PC-3 (cell line): Measurements from ENCODE around the gene ALDOA. TPM values are rescaled to one million over a fixed set of nuclear protein-coding genes. Genes with fewer than 3 reads are reported as not detected.

Experiments used
- ATAC-seq: fragments of 200-7000 bp; cut with Tn5 transposase; 2 replicates; pipeline ENCODE4 v1.9.1; 2020; ENCODE audit warnings: mild to moderate bottlenecking, moderate library complexity
- BruUV-seq: library from RNA; stranded (reverse); fragments of 400-500 nt; replicated peaks from 2 replicates; lab custom pipeline; 2021; lab: Mats Ljungman, UMichigan
- CTCF ChIA-PET: fragments of 300-600 bp; sonication (Branson Sonifier 250); formaldehyde crosslinking; loops from one replicate; lab custom pipeline; 2022; ENCODE audit warnings: antibody characterized with exemption; lab: Charles Lee
- POLR2A ChIA-PET: fragments of 300-600 bp; sonication (Branson Sonifier 250); formaldehyde crosslinking; loops from one replicate; lab custom pipeline; 2022; ENCODE audit warnings: antibody characterized with exemption; ENCODE audit not compliant: unreplicated experiment; lab: Charles Lee
- DNase-seq: peaks from one replicate; pipeline ENCODE4 v3.0.0-alpha.2; 2015
- H2AFZ ChIP-seq: fragments of 300-600 bp; sonication (generic); 2 replicates; pipeline ENCODE4 v1.6.0; 2016; ENCODE audit warnings: antibody characterized with exemption, low read length
- H3F3A ChIP-seq: fragments of 300-600 bp; sonication (generic); one replicate; pipeline ENCODE4 v1.6.0; 2017; ENCODE audit warnings: antibody characterized with exemption, low read length, control low read depth, mild to moderate bottlenecking; ENCODE audit not compliant: unreplicated experiment
- H3K27ac ChIP-seq: fragments of 300-600 bp; sonication (generic); 2 replicates; pipeline ENCODE4 v1.5.1; 2016; ENCODE audit warnings: mild to moderate bottlenecking, low read length
- H3K27me3 ChIP-seq: fragments of 300-600 bp; sonication (generic); 2 replicates; pipeline ENCODE4 v1.6.1; 2016; ENCODE audit warnings: low read length, mixed read lengths
- H3K36me3 ChIP-seq: fragments of 300-600 bp; sonication (generic); 2 replicates; pipeline ENCODE4 v1.6.1; 2016; ENCODE audit warnings: low read depth, mixed run types, low read length, mixed read lengths
- H3K4me1 ChIP-seq: fragments of 300-600 bp; sonication (generic); 2 replicates; pipeline ENCODE4 v1.5.1; 2016; ENCODE audit warnings: low read length; ENCODE audit not compliant: insufficient read depth
- H3K4me2 ChIP-seq: fragments of 300-600 bp; sonication (generic); 2 replicates; pipeline ENCODE4 v1.6.0; 2016; ENCODE audit warnings: low read length
- H3K4me3 ChIP-seq: fragments of 300-600 bp; sonication (generic); 2 replicates; pipeline ENCODE4 v1.5.1; 2016; ENCODE audit warnings: mild to moderate bottlenecking, low read length, mixed read lengths
- H3K79me2 ChIP-seq: fragments of 300-600 bp; sonication (generic); 2 replicates; pipeline ENCODE4 v1.6.1; 2017; ENCODE audit warnings: low read length, mixed read lengths
- H3K9ac ChIP-seq: fragments of 300-600 bp; sonication (generic); 2 replicates; pipeline ENCODE4 v1.6.0; 2016; ENCODE audit warnings: mild to moderate bottlenecking, low read length
- H3K9me2 ChIP-seq: fragments of 300-600 bp; sonication (generic); replicated peaks from 2 replicates; pipeline ENCODE4 v1.6.1; 2016; ENCODE audit warnings: mixed run types, low read length, mixed read lengths
- H3K9me3 ChIP-seq: fragments of 300-600 bp; sonication (generic); 2 replicates; pipeline ENCODE4 v1.6.1; 2016; ENCODE audit warnings: low read length, mixed read lengths
- H4K20me1 ChIP-seq: fragments of 300-600 bp; sonication (generic); 2 replicates; pipeline ENCODE4 v1.6.1; 2016; ENCODE audit warnings: low read length, mixed read lengths
- CTCF ChIP-seq: fragments of 300-600 bp; sonication (generic); conservative IDR thresholded peaks from 2 replicates; pipeline ENCODE4 v1.5.1; 2017; ENCODE audit warnings: antibody characterized with exemption, low read depth, mild to moderate bottlenecking, low read length
- EZH2 ChIP-seq: fragments of 300-600 bp; sonication (generic); IDR thresholded peaks from one replicate; pipeline ENCODE4 v1.6.1; 2017; ENCODE audit warnings: antibody characterized with exemption, mild to moderate bottlenecking, low read length; ENCODE audit not compliant: unreplicated experiment
- EZH2phosphoT487 ChIP-seq: fragments of 300-600 bp; sonication (generic); IDR thresholded peaks from 2 replicates; pipeline ENCODE4 v1.6.1; 2018; ENCODE audit warnings: mild to moderate bottlenecking, antibody characterized with exemption, low read length, borderline replicate concordance
- intact Hi-C: fragments of 100-400 bp; cut with micrococcal nuclease; formaldehyde crosslinking; loops from 2 replicates; pipeline ENCODE4 v1.9.0; 2023
- total RNA-seq: library from RNA; depleted of rRNA; stranded (reverse); fragments of >200 nt; gene quantifications from 2 replicates; pipeline ENCODE4 v1.2.3, GENCODE V29; 2014

Gene ALDOA
- total RNA-seq, 1 experiment from 2014 or later: 2,048 TPM

GRCh38 chr16:30030011-30030685, 35.4 kb upstream of the ALDOA start:
- H3K27me3 ChIP-seq: no peaks in the 10 kb centered on the region
- no peaks in the 10 kb centered on the region; the same call in 1 of the 2 replicates for H3K36me3 ChIP-seq
- ATAC-seq (no peak), DNase-seq (no peak)
- H3K27ac ChIP-seq: no peak overlapping the region
- CTCF ChIA-PET: no interaction called here
- POLR2A ChIA-PET: no interaction called here
- H3K4me3 ChIP-seq: no peak overlapping the region
- H3K79me2 ChIP-seq: no peaks in the 10 kb centered on the region
- TF ChIP-seq CTCF (no peak), EZH2 (no peak), EZH2phosphoT487 (no peak)
- no peak overlapping the region for H3K4me2 ChIP-seq
- intact Hi-C loops: no loop called here
- no peaks in the 10 kb centered on the region for H3K4me1 ChIP-seq
- no peaks in the 10 kb centered on the region for H3F3A ChIP-seq
- no peak overlapping the region for H3K9ac ChIP-seq
- no peaks in the 10 kb centered on the region for H3K9me3 ChIP-seq
- no TSS peak for BruUV-seq
- H3K9me2 ChIP-seq: no peaks in the 10 kb centered on the region
- H2AFZ ChIP-seq: no peak overlapping the region
- H4K20me1 ChIP-seq: no peaks in the 10 kb centered on the region

- ChIA-PET POLR2A (no interaction called here), CTCF (interaction anchor here (0.6 kb wide), 1 partner anchor 45 kb away, joined by 3 read pairs; no protein-coding TSS in a partner anchor)
- no peak for TF ChIP-seq EZH2phosphoT487
- TF ChIP-seq CTCF: no peak
- TF ChIP-seq EZH2: no peak
- no peak within 1 kb of the TSS for H3K9ac ChIP-seq
- H3K27me3 ChIP-seq: no peaks in the 10 kb centered on the region
- DNase-seq (no peak), ATAC-seq (peak; percentile 34; the same call in 1 of the 2 replicates)
- H3K4me1 ChIP-seq: no peaks in the 10 kb centered on the region
- no peaks in the 10 kb centered on the region for H3F3A ChIP-seq
- no peaks in the 10 kb centered on the region for H4K20me1 ChIP-seq
- H2AFZ ChIP-seq: no peak within 1 kb of the TSS
- H3K9me3 ChIP-seq: no peaks in the 10 kb centered on the region
- no peaks in the 10 kb centered on the region for H3K79me2 ChIP-seq
- H3K4me2 ChIP-seq: peak within 1 kb of the TSS; percentile 59
- no peaks in the 10 kb centered on the region for H3K9me2 ChIP-seq
- H3K27ac ChIP-seq: no peak within 1 kb of the TSS
- peak within 1 kb of the TSS; percentile 47; the same call in 1 of the 2 replicates for H3K4me3 ChIP-seq
- no TSS peak for BruUV-seq
- no peaks in the 10 kb centered on the region; the same call in 1 of the 2 replicates for H3K36me3 ChIP-seq
- intact Hi-C loops: no loop called here
Observed at GRCh38 chr16:30030841-30031413, 34.6 kb upstream of the ALDOA start, which contains the start of gene TLCD3B. TLCD3B (minus strand) TSS chr16:30031271; CDS start chr16:30030527, 744 bp downstream.
